H1 (cell line): Measurements from ENCODE around the gene PPP2R2D.

ENCODE experiments used
- CTCF ChIP-seq, 3 experiments: IDR thresholded peaks; 1 replicate in 2 of 3; 2 replicates in 1 of 3; pipeline versions ENCODE4 v1.5.1 to v1.6.1; 2011; ENCODE audit warnings: low read length in 3 of 3, mild to moderate bottlenecking in 3 of 3, inconsistent platforms in 2 of 3, low read depth in 1 of 3, moderate library complexity in 1 of 3; ENCODE audit not compliant: insufficient read depth in 1 of 3; ENCODE audit errors: control extremely low read depth in 1 of 3
- EGR1 ChIP-seq: IDR thresholded peaks from 2 replicates; pipeline ENCODE4 v1.6.1; 2011; ENCODE audit warnings: low read depth, low read length, borderline replicate concordance
- HDAC2 ChIP-seq, 2 experiments: fragments of 300-600 bp in 1 of 2; sonication (generic) in 1 of 2; IDR thresholded peaks; 2 replicates each; pipeline ENCODE4 v1.6.1; 2011 to 2012; ENCODE audit warnings: low read depth in 2 of 2, low read length in 2 of 2, mild to moderate bottlenecking in 2 of 2, moderate library complexity in 2 of 2, borderline replicate concordance in 1 of 2, inconsistent platforms in 1 of 2
- KDM1A ChIP-seq: fragments of 200-600, 300-600 bp; sonication (generic); IDR thresholded peaks from 2 replicates; pipeline ENCODE4 v1.7.1; 2016; ENCODE audit warnings: mild to moderate bottlenecking, low read length, borderline replicate concordance
- KDM4A ChIP-seq: IDR thresholded peaks from one replicate; pipeline ENCODE4 v1.7.1; 2012; ENCODE audit warnings: low read depth, mild to moderate bottlenecking, moderate library complexity, low read length, inconsistent platforms; ENCODE audit not compliant: severe bottlenecking
- POLR2A ChIP-seq, 2 experiments: IDR thresholded peaks; 1 replicate in 1 of 2; 2 replicates in 1 of 2; pipeline ENCODE4 v1.6.1; 2011; ENCODE audit warnings: low read depth in 2 of 2, low read length in 2 of 2, mild to moderate bottlenecking in 2 of 2; ENCODE audit errors: control extremely low read depth in 1 of 2
- POLR2AphosphoS5 ChIP-seq: IDR thresholded peaks from 2 replicates; pipeline ENCODE4 v1.6.1; 2011; ENCODE audit warnings: low read depth, low read length
- SIN3A ChIP-seq, 2 experiments: IDR thresholded peaks in 1 of 2; conservative IDR thresholded peaks in 1 of 2; 2 replicates each; pipeline ENCODE4 v1.6.1; 2011 to 2012; ENCODE audit warnings: low read length in 2 of 2, improper control_type of control experiment in 1 of 2, low read depth in 1 of 2, mild to moderate bottlenecking in 1 of 2
- SUZ12 ChIP-seq: fragments of 200-600 bp; sonication (generic); IDR thresholded peaks from 2 replicates; pipeline ENCODE4 v1.6.1; 2012; ENCODE audit warnings: mild to moderate bottlenecking, inconsistent platforms, low read length, moderate library complexity, mixed read lengths
- USF2 ChIP-seq: IDR thresholded peaks from 2 replicates; pipeline ENCODE4 v1.6.1; 2011; ENCODE audit warnings: low read length, improper control_type of control experiment

- TF ChIP-seq EGR1 (no peak), KDM1A (no peak), SUZ12 (no peak), USF2 (no peak), POLR2A (IDR thresholded peaks at IDR 0.05; ENCODE audit: control extremely low read depth in 1 of 2, low read depth in 2 of 2, low read length in 2 of 2) (no peak), KDM4A (no peak), SIN3A (conservative IDR thresholded peaks at IDR 0.05 in 1 of 2, IDR thresholded peaks at IDR 0.05 in 1 of 2; ENCODE audit: low read depth in 1 of 2, low read length in 2 of 2) (no peak), HDAC2 (IDR thresholded peaks at IDR 0.05; ENCODE audit: borderline replicate concordance in 1 of 2, low read depth in 2 of 2, low read length in 2 of 2) (no peak), CTCF (IDR thresholded peaks at IDR 0.05; ENCODE audit: control extremely low read depth in 1 of 3, insufficient read depth in 1 of 3, low read depth in 1 of 3, low read length in 3 of 3) (no peak), POLR2AphosphoS5 (no peak)
Observed at GRCh38 chr10:131907679-131908078, 6.9 kb downstream of the PPP2R2D start.
